RKO (cell line): ENCODE results near the gene DSC1.
A peak's percentile ranks its signal among the peaks of the same experiment; 100 is the strongest.

Experiments used
- DNase-seq: peaks from one replicate; pipeline ENCODE4 v3.0.0-alpha.2; 2016; ENCODE audit warnings: low spot score

DSC1 gene

DNA sequence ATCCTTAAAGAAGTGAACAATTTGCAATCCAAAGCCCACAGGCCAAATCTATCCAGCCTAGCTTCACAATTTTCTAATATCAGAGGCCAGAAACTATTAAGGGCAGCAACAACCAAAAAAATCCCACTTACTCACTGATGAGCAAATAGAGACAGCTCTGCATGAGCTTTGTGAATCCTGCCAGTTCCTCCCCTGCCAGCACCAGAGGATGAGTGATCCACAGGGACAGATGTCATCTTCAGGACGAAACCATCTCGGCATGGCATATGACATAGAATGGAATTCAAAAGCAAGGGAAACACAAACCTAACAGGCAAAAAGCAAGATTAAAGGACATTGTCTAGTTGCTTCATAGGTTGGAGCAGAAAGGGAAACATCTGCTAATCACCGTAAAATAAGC lies 58.2 kb downstream of the DSC1 start:
- DNase-seq: no peak

- peak; percentile 5 for DNase-seq
These were observed 59.2 kb downstream of the DSC1 start for GRCh38 chr18:31103423-31103822.

DNA sequence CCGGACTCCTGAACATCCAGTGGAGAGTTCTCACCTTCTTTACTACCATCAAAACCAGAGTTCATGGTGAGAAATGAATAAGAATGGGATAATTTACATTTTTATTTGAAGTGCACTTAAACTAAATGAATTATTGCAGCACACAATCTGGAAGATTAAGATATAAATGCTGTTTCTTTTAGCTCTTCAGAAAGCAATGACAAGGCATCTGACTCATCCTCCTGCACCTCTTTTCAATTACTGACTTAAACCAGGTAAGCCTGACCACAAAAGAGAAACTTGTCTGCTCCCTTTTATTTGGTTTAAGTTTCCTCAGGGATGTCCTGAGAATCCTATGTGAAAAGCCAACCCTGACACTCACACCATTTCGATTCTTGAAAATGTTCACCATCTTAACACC lies 59.7 kb downstream of the DSC1 start:
- DNase-seq: no peak

DNA sequence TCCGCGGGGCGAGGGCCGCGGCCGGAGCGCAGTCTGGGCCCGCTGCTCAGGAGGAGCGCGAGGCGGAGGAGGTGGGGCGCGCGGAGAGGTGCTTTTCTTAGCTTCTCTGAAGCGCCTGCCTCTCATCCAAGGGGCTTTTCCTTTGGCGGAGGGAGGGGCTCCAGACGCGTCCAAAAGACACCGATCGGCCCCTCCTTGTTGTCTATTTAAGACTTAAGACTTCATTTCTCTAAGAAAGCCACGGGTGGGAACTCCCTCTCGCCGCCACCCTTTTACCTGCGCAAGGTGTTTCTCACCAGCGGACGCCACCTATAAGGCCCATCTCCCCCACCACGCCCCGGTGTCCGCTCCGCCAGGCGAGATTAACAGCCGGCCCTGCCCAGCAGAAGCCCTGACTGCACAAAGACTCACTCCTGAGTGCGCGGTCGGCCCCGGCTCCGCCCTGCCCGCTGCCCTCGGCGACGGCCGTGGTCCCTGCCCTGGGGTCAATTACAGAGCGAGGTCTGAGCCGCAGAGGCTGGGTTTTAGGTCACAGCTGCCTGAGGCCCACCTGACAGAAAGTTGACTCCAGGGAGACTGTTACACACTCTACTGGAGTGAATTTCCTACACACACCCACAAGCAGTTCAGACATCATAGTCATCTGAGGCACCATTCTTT lies 60.5 kb downstream of the DSC1 start, which contains the start of gene DSC2:
DSC2 (minus strand) TSS at position 397 of the 660 bp plus-strand sequence. CDS start 450 bp downstream, outside the sequence.
- DNase-seq: no peak

DNA sequence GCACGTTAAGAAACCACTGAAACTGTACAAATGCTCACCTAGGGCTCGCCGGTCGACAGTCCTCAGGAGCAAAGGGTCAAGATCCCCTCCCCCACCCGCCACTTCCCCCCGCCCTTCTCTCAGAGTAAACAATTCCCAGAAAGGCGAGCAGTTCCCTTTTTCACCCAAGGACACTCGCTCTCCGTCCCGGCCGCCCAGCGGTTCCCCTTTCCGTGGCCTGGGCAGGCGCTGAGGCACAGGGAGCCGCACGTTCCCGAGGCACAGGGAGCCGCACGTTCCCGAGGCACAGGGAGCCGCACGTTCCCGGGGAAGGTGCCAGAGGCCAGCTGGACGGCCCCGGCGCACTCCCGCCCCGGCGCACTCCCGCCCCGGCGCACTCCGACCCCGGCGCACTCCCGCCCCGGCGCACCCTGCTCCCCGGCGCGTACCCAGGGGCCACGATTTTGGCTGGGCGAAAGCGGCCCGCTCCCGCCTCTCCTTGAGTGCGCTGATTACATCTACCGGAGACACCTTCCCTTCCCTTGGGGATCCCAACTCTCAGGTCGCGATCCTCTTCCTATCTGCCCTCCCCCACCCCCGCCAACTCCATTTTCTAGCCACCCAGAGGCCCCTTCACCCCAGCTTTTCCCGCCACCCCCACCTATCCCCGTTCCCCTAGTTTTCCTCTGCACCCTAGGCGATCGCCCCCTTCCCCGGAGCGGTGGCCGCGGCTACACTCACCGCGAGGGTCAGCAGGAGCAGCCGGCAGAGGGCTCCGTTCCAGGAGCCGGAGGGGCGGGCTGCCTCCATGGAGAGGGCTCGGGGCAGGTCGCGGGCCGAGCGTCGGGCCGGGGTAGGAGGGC lies 61.3 kb downstream of the DSC1 start:
- no peak for DNase-seq

GRCh38 chr18:31100436-31101182 lies 62.0 kb downstream of the DSC1 start:
- no peak for DNase-seq

DNA sequence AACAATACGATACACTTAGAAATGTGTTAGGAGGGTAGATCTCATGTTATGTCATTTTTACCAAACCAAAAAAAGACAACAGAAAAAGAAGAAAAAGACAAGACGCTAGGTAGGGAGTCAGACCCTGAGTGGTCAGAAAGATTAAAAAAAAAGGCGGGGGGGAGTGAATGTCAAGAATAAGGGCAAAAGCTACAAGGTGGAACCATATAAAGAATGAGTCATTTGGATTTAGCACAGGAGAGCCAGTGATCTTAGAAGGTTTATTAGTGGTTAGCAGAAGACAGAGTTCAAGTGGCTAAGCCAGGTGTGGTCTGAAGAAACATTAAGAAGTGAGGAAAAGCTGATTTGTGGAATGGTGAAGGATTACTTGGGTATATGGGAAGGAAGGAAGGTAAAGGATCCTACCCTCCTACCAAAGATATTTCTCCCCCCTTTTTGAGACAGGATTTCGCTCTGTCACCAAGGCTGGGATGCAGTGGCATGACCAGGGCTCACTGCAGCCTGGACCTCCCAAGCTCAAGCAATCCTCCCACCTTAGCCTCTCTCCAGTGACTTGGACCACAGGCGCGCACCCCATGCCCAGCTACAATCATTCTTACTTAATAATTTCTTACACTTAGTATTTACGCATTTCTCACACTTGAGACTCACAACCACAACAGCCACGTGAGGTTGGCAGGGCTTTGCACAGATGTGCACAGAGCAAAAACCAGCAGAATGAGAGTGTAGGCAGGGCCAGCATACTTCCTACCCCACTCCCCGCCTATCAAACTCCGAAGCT lies 63.0 kb downstream of the DSC1 start:
- DNase-seq: no peak

DNA sequence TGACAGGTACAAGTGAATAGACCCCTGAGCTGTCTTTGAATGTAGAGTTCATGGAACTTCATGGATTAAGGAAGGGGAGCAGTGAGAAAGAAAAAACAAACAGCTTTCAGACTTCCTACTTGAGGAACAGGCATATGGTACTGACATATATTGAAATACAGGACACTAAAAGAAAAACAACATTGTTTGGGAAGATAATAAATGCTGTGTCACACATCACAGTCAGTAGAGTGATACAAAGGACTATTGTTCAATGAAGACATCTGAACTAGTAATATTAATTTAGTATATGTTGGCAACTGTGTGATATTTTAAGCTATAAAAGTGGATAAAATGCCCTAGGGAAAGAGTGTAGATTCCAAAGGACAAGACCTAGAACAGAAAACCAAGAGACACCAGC lies 63.8 kb downstream of the DSC1 start:
- no peak for DNase-seq

- no peak for DNase-seq
These were observed 65.0 kb downstream of the DSC1 start for GRCh38 chr18:31097666-31098065.

DNA sequence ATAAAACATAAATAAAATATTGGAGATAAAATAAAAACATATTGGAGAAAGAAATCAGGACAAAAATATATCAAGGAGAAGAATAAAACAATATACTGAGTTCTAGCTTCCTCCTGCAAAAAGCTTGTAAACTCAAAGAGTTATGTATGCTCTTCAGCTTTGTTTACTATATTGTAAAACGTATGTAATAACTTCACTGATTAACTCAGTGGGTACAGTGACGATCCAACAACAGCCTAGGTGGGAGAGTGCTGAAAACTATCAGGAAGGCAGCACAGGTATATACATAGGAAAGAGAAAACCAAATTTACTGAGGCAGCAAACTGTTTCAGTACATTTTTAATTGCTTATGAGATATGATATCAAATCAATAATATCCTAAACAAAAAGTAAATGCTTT lies 68.8 kb downstream of the DSC1 start:
- no peak for DNase-seq

DNA sequence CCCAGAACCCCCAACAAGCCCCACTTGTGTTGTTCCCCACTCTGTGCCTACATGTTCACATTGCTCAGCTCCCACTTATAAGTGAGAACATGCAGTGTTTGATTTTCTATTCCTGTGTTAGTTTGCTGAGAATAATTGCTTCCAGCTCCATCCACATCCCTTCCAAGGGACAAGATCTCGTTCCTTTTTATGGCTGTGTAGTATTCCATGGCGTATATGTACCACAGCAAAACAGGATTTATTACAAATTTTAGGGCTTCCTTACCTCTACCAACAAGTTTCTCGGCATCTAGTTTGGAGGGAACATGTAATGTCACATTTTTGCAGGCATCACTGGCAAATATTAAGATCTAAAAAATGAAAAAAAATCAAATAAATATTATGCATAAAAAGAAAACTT lies 69.4 kb downstream of the DSC1 start:
- DNase-seq: no peak

- DNase-seq: no peak
These were observed 71.3 kb downstream of the DSC1 start for GRCh38 chr18:31091350-31091749.

GRCh38 chr18:31088532-31088931 lies 74.1 kb downstream of the DSC1 start:
- no peak for DNase-seq

DNA sequence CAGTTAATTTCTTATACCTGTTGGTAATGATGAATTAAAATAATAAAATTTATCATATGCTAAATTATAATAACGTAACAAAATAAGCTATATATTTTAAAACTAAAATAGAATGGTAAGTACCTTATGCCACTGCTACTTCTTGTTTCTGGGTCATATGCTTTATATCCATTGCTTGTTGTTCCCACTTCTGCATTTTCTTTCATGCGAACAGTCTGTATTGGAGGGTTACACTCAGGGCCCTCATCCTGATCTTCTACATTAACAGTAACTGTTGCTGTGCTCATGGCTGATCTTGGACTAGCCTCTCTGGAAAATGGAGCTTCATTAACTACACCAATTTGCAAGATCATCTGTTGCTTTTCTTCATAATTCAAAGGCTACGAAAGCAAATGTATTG lies 82.7 kb downstream of the DSC1 start:
- no peak for DNase-seq
